GM19035 (cell line): Measurements from ENCODE around the gene TMPRSS9.

Experiments used
- ATAC-seq: cut with Tn5 transposase; IDR thresholded peaks from one replicate; pipeline ENCODE4 v1.9.1; 2021; ENCODE audit not compliant: unreplicated experiment

TMPRSS9 gene

GRCh38 chr19:2431318-2432055 is 71.4 kb downstream of the TMPRSS9 start:
- ATAC-seq: no peak

- ATAC-seq: no peak
These were observed 72.2 kb downstream of the TMPRSS9 start for GRCh38 chr19:2432131-2432848.

DNA sequence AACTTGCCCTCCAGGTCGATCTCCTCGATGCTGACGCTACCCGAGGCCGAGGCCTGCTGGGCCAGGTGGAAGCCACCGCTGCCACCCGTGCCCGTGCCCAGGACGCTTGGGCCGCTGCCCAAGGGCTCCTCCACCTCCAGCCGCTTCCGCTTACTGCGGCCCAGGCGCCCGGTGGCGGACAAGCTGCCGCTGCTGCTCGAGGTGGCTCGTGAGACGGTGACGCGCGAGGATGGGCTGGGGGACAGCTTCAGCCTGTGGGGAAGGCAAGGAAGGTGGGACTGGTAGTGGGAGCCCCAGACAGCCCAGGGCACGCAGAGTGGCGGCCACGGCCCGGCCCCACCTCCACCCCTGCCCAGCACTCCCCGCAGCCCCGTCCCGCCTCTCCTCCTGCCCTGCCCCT is 73.8 kb downstream of the TMPRSS9 start:
- no peak for ATAC-seq

DNA sequence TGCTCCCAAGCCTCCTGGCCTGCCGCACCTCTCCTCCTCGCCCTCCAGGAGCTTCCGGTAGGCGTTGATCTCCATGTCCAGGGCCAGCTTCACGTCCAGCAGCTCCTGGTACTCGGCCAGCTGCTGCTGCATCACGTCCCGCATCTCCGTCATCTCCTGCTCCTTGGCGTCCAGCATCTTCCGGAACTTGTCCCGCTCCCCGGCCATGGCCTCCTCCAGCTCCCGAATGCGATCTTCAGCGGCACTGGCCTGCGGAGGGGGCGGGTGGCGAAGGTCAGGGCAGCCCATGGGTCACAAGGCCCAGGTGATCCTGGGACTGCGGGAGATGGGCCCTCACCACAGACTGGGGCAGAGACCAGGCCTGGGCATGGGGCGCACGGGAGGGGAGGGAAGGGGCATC is 74.2 kb downstream of the TMPRSS9 start:
- no peak for ATAC-seq

DNA sequence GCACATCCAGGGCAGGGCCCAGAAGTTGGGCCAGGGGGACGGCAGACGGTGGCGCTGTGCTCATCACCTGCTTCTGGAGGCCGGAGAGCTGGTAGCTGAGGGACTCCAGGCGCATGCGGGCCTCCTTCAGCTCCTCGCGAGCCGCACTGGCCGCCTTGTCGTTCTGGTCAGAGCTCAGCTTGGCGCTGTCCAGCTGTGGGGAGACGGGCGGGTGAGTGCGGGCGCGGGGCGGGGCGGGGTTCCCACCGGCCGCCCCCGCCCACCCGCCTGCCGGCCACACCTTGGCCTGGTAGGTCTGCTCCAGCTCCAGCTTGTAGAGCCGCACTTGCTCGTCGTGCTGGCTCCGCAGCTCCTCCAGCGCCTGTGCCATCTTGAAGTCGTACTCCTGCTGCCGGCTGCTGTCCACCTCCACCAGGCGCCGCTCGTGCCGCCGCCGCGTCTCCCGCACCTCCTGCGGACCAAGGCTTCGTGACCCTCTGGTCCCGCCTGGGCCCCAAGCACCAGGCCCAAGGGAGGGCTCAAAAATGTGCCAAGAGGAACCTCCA is 74.7 kb downstream of the TMPRSS9 start:
- ATAC-seq: no peak

- ATAC-seq: no peak
These were observed 76.3 kb downstream of the TMPRSS9 start for GRCh38 chr19:2436384-2436783.

DNA sequence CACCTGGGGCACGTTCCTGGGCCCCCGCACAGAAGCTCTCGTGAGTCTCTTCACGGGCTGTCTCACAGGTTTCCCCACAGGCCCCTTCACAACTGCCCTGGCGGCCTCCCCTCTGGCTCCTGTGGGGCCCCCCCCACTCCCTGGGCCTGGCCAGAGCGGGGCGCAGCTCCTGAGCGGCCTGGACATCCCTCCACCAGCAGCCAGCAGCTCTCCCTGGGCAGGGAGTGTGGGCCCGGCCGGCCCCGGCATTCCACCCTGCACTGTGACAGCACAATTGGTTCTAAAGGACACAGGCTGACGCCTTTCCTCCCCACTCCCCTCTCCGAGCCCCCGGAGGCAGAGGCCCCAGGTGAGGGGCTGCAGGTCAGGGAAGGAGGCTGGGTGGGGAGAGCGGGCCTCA is 76.9 kb downstream of the TMPRSS9 start:
- ATAC-seq: no peak

- ATAC-seq: no peak
These were observed 78.1 kb downstream of the TMPRSS9 start for GRCh38 chr19:2438178-2438577.

- no peak for ATAC-seq
These were observed 80.5 kb downstream of the TMPRSS9 start for GRCh38 chr19:2440515-2440914.

- ATAC-seq: no peak
These were observed 81.2 kb downstream of the TMPRSS9 start for GRCh38 chr19:2441096-2441752.

- ATAC-seq: no peak
These were observed 83.2 kb downstream of the TMPRSS9 start for GRCh38 chr19:2443116-2443784.

DNA sequence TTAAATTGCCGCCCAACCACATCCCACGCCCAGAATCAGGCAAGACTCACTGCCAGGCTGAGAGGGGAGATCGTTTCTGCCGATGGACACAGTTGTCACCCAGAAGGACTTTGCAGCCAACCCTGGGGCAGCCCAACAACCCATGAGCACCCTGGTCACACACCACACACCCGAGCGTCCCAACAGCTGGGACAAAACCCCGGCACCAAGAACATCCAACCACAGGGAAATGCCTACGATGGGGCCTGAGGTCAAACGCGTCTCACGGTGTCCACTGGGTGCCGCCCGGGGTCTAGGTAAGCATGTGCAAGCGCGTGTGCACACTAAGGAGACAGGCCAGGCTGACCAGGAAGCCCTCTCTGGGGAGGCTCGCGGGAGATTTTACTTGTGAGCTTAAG is 83.7 kb downstream of the TMPRSS9 start:
- no peak for ATAC-seq

- ATAC-seq: no peak
These were observed 84.4 kb downstream of the TMPRSS9 start for GRCh38 chr19:2444251-2445002.

DNA sequence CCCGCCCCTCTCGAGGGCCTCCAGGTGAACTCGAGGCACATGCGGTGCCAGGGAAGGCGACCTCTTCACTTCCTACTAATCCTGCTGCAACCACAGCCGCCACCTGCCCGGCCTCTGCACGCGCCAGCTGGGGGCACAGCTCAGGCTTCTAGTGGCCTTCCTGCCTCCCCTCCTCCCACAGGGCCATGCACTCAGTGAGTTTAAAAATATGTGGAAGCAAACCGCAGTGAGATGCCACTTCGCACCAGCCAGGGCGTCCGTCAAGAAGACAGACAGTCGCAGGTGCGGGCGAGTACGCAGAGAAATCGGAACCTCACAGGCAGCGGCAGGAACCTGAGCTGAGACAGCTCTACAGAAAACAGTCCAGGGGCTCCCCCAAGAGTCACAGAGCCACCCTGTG is 86.3 kb downstream of the TMPRSS9 start:
- ATAC-seq: no peak

GRCh38 chr19:2449019-2449418 is 89.0 kb downstream of the TMPRSS9 start:
- no peak for ATAC-seq

DNA sequence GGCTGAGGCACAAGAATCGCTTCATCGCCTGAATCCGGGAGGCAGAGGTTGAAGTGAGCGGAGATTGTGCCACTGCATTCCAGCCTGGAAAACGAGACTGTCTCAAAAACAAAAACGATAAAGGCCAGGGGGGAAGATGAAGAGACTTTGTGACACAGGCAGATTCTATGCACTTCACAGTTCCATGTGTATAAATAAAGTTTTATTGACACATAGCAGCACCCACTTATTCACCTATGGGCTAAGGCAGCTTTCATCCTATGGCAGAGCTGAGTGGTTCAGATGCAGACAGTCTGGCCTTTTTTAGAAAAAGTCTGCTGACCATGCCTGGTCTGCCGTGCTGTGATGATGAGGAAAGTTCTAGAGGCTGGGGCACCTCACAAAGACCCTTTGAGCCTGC is 91.1 kb downstream of the TMPRSS9 start:
- ATAC-seq: no peak

DNA sequence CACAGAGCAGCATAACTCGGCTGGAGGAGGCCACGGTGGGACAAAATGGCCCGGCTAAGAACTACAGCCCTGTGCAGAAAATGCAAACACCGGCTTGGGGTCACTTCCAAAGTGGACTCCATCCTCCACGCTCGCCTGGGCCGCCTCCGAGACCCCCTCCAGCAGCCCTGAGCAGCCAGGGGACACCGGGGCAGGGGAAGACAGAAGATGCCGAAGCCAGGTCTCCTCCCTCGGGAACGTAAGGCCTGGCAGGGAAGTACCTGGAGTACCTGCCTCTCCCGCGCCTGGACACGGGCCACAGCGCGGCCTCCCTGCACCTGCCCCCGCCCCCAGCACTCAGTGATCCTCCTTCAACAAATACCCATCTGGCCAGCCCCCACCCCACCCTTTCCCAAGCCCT is 91.7 kb downstream of the TMPRSS9 start:
- ATAC-seq: no peak

- ATAC-seq: no peak
These were observed 93.5 kb downstream of the TMPRSS9 start for GRCh38 chr19:2453431-2454025.

GRCh38 chr19:2454199-2454961 is 94.3 kb downstream of the TMPRSS9 start:
- no peak for ATAC-seq
